ENCODE results near the gene FHOD1.

FHOD1 gene

GRCh38 chr16:67248401-67249177, 1.3 kb upstream of the FHOD1 start, which contains the start of gene SLC9A5:
Gene SLC9A5, plus strand, starts transcription at chr16:67248979. Its CDS starts 36 bp downstream, at chr16:67249015.
- peak; percentile 68 for DNase-seq

- DNase-seq = no peak
Observed at GRCh38 chr16:67248073-67248400, 756 bp upstream of the FHOD1 start.

- no peak for DNase-seq
Observed at GRCh38 chr16:67246756-67247191, 507 bp downstream of the FHOD1 start.

GRCh38 chr16:67246081-67246755, 1.1 kb downstream of the FHOD1 start:
- peak; percentile 76 for DNase-seq

- no peak for DNase-seq
Observed at GRCh38 chr16:67245674-67246080, 1.6 kb downstream of the FHOD1 start.

- no peak for DNase-seq
Observed at GRCh38 chr16:67245186-67245585, 2.1 kb downstream of the FHOD1 start.

- DNase-seq = peak; percentile 91
Observed at GRCh38 chr16:67244387-67245185, 2.7 kb downstream of the FHOD1 start.

- no peak for DNase-seq
Observed at GRCh38 chr16:67243481-67243880, 3.8 kb downstream of the FHOD1 start.

- DNase-seq = no peak
Observed at GRCh38 chr16:67242138-67242730, 5.0 kb downstream of the FHOD1 start.

GRCh38 chr16:67241008-67241900, 6.0 kb downstream of the FHOD1 start:
- peak; percentile 66 for DNase-seq

- no peak for DNase-seq
Observed at GRCh38 chr16:67240506-67240905, 6.8 kb downstream of the FHOD1 start.

- no peak for DNase-seq
Observed at GRCh38 chr16:67238806-67239470, 8.3 kb downstream of the FHOD1 start.

- no peak for DNase-seq
Observed at GRCh38 chr16:67238278-67238575, 9.1 kb downstream of the FHOD1 start.

GRCh38 chr16:67237396-67238277, 9.6 kb downstream of the FHOD1 start:
- no peak for DNase-seq

GRCh38 chr16:67236563-67237395, 10.5 kb downstream of the FHOD1 start:
- peak; percentile 96 for DNase-seq

GRCh38 chr16:67235816-67236562, 11.3 kb downstream of the FHOD1 start:
- no peak for DNase-seq

GRCh38 chr16:67234180-67234597, 13.1 kb downstream of the FHOD1 start:
- DNase-seq = no peak

- DNase-seq = no peak
Observed at GRCh38 chr16:67233596-67233995, 13.7 kb downstream of the FHOD1 start.

Measured in 8988T (cell line).